H1 (cell line): Measurements from ENCODE around the gene RERE. TPM values are rescaled to one million over a fixed set of nuclear protein-coding genes. Genes with fewer than 3 reads are reported as not detected.
A peak's percentile ranks its signal among the peaks of the same experiment; 100 is the strongest.

Experiments
- CTCF ChIA-PET: fragments of 300-600 bp; sonication (Branson Sonifier 250); formaldehyde crosslinking; loops from one replicate; lab custom pipeline; 2021; ENCODE audit not compliant: partially characterized antibody; lab: Charles Lee
- POLR2A ChIA-PET: fragments of 300-600 bp; sonication (Branson Sonifier 250); formaldehyde crosslinking; loops from one replicate; lab custom pipeline; 2021; ENCODE audit warnings: inconsistent platforms; ENCODE audit not compliant: partially characterized antibody; lab: Charles Lee
- DNase-seq, 2 experiments: peaks; one replicate each; pipeline versions ENCODE4 v3.0.0 to v3.0.0-alpha.2; 2010 to 2022; ENCODE audit warnings: low spot score in 2 of 2, low read depth in 1 of 2, mixed read lengths in 1 of 2
- FAIRE-seq: peaks from 2 replicates; lab custom pipeline; 2011; peaks lifted over from hg19 to GRCh38; lab: Jason Lieb, UNC
- H2AFZ ChIP-seq: 2 replicates; pipeline ENCODE4 v1.8.1; 2012; ENCODE audit warnings: low read length, inconsistent platforms
- H2AK5ac ChIP-seq: 2 replicates; pipeline ENCODE4 v1.6.1; 2013; ENCODE audit warnings: low read depth, low read length
- H2BK120ac ChIP-seq: replicated peaks from 2 replicates; pipeline ENCODE3; 2013; ENCODE audit warnings: low read depth, low read length, inconsistent platforms
- H2BK12ac ChIP-seq: 2 replicates; pipeline ENCODE4 v1.6.1; 2013; ENCODE audit warnings: low read depth, low read length
- H2BK15ac ChIP-seq: 2 replicates; pipeline ENCODE4 v1.6.1; 2013; ENCODE audit warnings: low read length
- H2BK20ac ChIP-seq: 2 replicates; pipeline ENCODE4 v1.6.1; 2013; ENCODE audit warnings: low read length
- H2BK5ac ChIP-seq: 2 replicates; pipeline ENCODE4 v1.6.1; 2013; ENCODE audit warnings: low read depth, low read length
- H3K14ac ChIP-seq: 2 replicates; pipeline ENCODE4 v1.6.1; 2013; ENCODE audit warnings: inconsistent platforms; ENCODE audit not compliant: insufficient read length
- H3K18ac ChIP-seq: 2 replicates; pipeline ENCODE4 v1.6.1; 2013; ENCODE audit warnings: low read length; ENCODE audit errors: extremely low read depth
- H3K23ac ChIP-seq: 2 replicates; pipeline ENCODE4 v1.6.1; 2013; ENCODE audit warnings: inconsistent platforms; ENCODE audit not compliant: insufficient read length
- H3K23me2 ChIP-seq: 2 replicates; pipeline ENCODE4 v1.6.1; 2013; ENCODE audit warnings: low read depth, low read length
- H3K27ac ChIP-seq: 2 replicates; pipeline ENCODE4 v1.6.1; 2011; ENCODE audit warnings: low read depth, low read length, inconsistent platforms
- H3K27me3 ChIP-seq, 4 experiments: replicated peaks in 1 of 4; 1 replicate in 1 of 4; 2 replicates in 3 of 4; pipeline versions ENCODE4 v1.6.1 to v1.8.1; 2011 to 2013; ENCODE audit warnings: low read length in 3 of 4, mild to moderate bottlenecking in 3 of 4, inconsistent platforms in 2 of 4, mixed read lengths in 2 of 4, moderate library complexity in 1 of 4; ENCODE audit not compliant: control insufficient read depth in 3 of 4, insufficient read depth in 3 of 4; ENCODE audit errors: extremely low read depth in 1 of 4
- H3K36me3 ChIP-seq, 4 experiments: 2 replicates each; pipeline versions ENCODE4 v1.6.1 to v1.8.1; 2011 to 2013; ENCODE audit warnings: mild to moderate bottlenecking in 4 of 4, low read length in 3 of 4, moderate library complexity in 2 of 4, control low read depth in 1 of 4, inconsistent platforms in 1 of 4; ENCODE audit not compliant: insufficient read depth in 4 of 4, control insufficient read depth in 2 of 4
- H3K4ac ChIP-seq: replicated peaks from 2 replicates; pipeline ENCODE3; 2013; ENCODE audit warnings: low read length, low read depth, mixed read lengths, inconsistent platforms; ENCODE audit not compliant: insufficient read length
- H3K4me1 ChIP-seq, 4 experiments: replicated peaks in 1 of 4; 1 replicate in 1 of 4; 2 replicates in 3 of 4; pipeline versions ENCODE4 v1.6.1 to v1.8.1; 2011 to 2013; ENCODE audit warnings: low read length in 3 of 4, inconsistent platforms in 2 of 4, mixed read lengths in 1 of 4; ENCODE audit not compliant: insufficient read depth in 4 of 4, control insufficient read depth in 3 of 4
- H3K4me2 ChIP-seq, 2 experiments: 2 replicates each; pipeline versions ENCODE4 v1.6.1 to v1.8.1; 2011 to 2013; ENCODE audit warnings: low read depth in 2 of 2, low read length in 2 of 2, control low read depth in 1 of 2, inconsistent platforms in 1 of 2, mild to moderate bottlenecking in 1 of 2; ENCODE audit not compliant: insufficient read depth in 1 of 2
- H3K4me3 ChIP-seq, 4 experiments: fragments of 200-600, 300-600 bp in 1 of 4; sonication (generic), shearing (Covaris generic), sonication (Bioruptor Twin) in 1 of 4; 2 replicates each; pipeline versions ENCODE4 v1.5.1 to v1.8.1; 2011 to 2016; ENCODE audit warnings: low read length in 4 of 4, low read depth in 3 of 4, control low read depth in 2 of 4, inconsistent platforms in 2 of 4, mild to moderate bottlenecking in 2 of 4, mixed read lengths in 1 of 4, moderate library complexity in 1 of 4; ENCODE audit not compliant: insufficient read depth in 2 of 4; ENCODE audit errors: extremely low read depth in 1 of 4
- H3K56ac ChIP-seq: replicated peaks from 2 replicates; pipeline ENCODE3; 2013; ENCODE audit warnings: low read depth, mild to moderate bottlenecking, mixed read lengths, low read length, inconsistent platforms; ENCODE audit not compliant: insufficient read length
- H3K79me1 ChIP-seq: 2 replicates; pipeline ENCODE4 v1.6.1; 2013; ENCODE audit warnings: low read depth, low read length, control low read depth
- H3K79me2 ChIP-seq, 2 experiments: 2 replicates each; pipeline versions ENCODE4 v1.6.1 to v1.8.1; 2012 to 2013; ENCODE audit warnings: low read length in 2 of 2, mild to moderate bottlenecking in 2 of 2, inconsistent platforms in 1 of 2; ENCODE audit not compliant: insufficient read depth in 2 of 2, control insufficient read depth in 1 of 2
- H3K9ac ChIP-seq, 4 experiments: replicated peaks in 1 of 4; 1 replicate in 1 of 4; 2 replicates in 3 of 4; pipeline versions ENCODE4 v1.6.1 to v1.8.1; 2011 to 2013; ENCODE audit warnings: low read depth in 3 of 4, low read length in 3 of 4, control low read depth in 2 of 4, mild to moderate bottlenecking in 2 of 4, moderate library complexity in 2 of 4, inconsistent platforms in 1 of 4; ENCODE audit errors: extremely low read depth in 1 of 4
- H3K9me3 ChIP-seq, 2 experiments: 2 replicates each; pipeline versions ENCODE4 v1.6.1 to v1.8.1; 2012 to 2013; ENCODE audit warnings: mild to moderate bottlenecking in 2 of 2, moderate library complexity in 2 of 2, control low read depth in 1 of 2, inconsistent platforms in 1 of 2, low read depth in 1 of 2, low read length in 1 of 2, mixed read lengths in 1 of 2; ENCODE audit not compliant: insufficient read depth in 2 of 2
- H4K20me1 ChIP-seq, 2 experiments: replicated peaks in 1 of 2; 2 replicates each; pipeline versions ENCODE3 to v1.8.1; 2011 to 2013; ENCODE audit warnings: inconsistent platforms in 2 of 2, low read length in 2 of 2, mild to moderate bottlenecking in 1 of 2; ENCODE audit not compliant: insufficient read depth in 2 of 2, control insufficient read depth in 1 of 2
- H4K5ac ChIP-seq: 2 replicates; pipeline ENCODE4 v1.6.1; 2013; ENCODE audit warnings: low read length, low read depth, mixed read lengths, inconsistent platforms; ENCODE audit not compliant: insufficient read length
- H4K8ac ChIP-seq: 2 replicates; pipeline ENCODE4 v1.8.0; 2013; ENCODE audit warnings: mild to moderate bottlenecking, moderate library complexity, low read length, inconsistent platforms; ENCODE audit not compliant: insufficient read depth; ENCODE audit errors: extremely low read depth
- H4K91ac ChIP-seq: replicated peaks from 2 replicates; pipeline ENCODE3; 2013; ENCODE audit warnings: low read length, mixed read lengths, inconsistent platforms; ENCODE audit not compliant: insufficient read length
- BACH1 ChIP-seq: IDR thresholded peaks from 2 replicates; pipeline ENCODE4 v1.6.1; 2012; ENCODE audit warnings: low read length, improper control_type of control experiment
- CBX8 ChIP-seq: fragments of 300-800, 300-1000 bp; sonication (generic); IDR thresholded peaks from 2 replicates; pipeline ENCODE4 v1.7.1; 2016; ENCODE audit warnings: low read depth, low read length, borderline replicate concordance
- CHD2 ChIP-seq: IDR thresholded peaks from 2 replicates; pipeline ENCODE4 v1.6.1; 2012; ENCODE audit warnings: low read length, improper control_type of control experiment
- GTF2F1 ChIP-seq: IDR thresholded peaks from 2 replicates; pipeline ENCODE4 v1.6.1; 2012; ENCODE audit warnings: low read depth, low read length, improper control_type of control experiment, borderline replicate concordance
- JUND ChIP-seq: IDR thresholded peaks from 2 replicates; pipeline ENCODE4 v1.6.1; 2011; ENCODE audit warnings: mild to moderate bottlenecking, improper control_type of control experiment, low read length
- KDM4A ChIP-seq: IDR thresholded peaks from one replicate; pipeline ENCODE4 v1.7.1; 2012; ENCODE audit warnings: low read depth, mild to moderate bottlenecking, moderate library complexity, low read length, inconsistent platforms; ENCODE audit not compliant: severe bottlenecking
- NRF1 ChIP-seq: IDR thresholded peaks from 2 replicates; pipeline ENCODE4 v1.6.1; 2011; ENCODE audit warnings: mild to moderate bottlenecking, low read depth, low read length, improper control_type of control experiment
- RXRA ChIP-seq: IDR thresholded peaks from 2 replicates; pipeline ENCODE4 v1.6.1; 2011; ENCODE audit warnings: low read depth, mild to moderate bottlenecking, low read length, moderate library complexity; ENCODE audit not compliant: insufficient read depth
- SAP30 ChIP-seq: fragments of 300-600 bp; sonication (generic); IDR thresholded peaks from 2 replicates; pipeline ENCODE4 v1.7.1; 2012; ENCODE audit warnings: low read length, moderate library complexity, mild to moderate bottlenecking, inconsistent platforms; ENCODE audit not compliant: insufficient read depth, insufficient replicate concordance
- SP1 ChIP-seq: IDR thresholded peaks from 2 replicates; pipeline ENCODE4 v1.6.1; 2011; ENCODE audit warnings: low read depth, low read length
- TAF7 ChIP-seq: optimal IDR thresholded peaks from 2 replicates; pipeline ENCODE3; 2011; ENCODE audit warnings: low read depth, mild to moderate bottlenecking, inconsistent platforms, low read length, moderate library complexity, borderline replicate concordance
- TEAD4 ChIP-seq: IDR thresholded peaks from 2 replicates; pipeline ENCODE4 v1.6.1; 2012; ENCODE audit warnings: low read depth, low read length, inconsistent platforms, mixed read lengths
- WGBS, 2 experiments: shearing (Covaris generic) in 1 of 2; methylation state at CpG; one replicate each; pipeline versions ENCODE4 v1.1.6 to v1.1.7; 2013 to 2015; ENCODE audit warnings: low lambda C conversion rate in 2 of 2, mixed read lengths in 2 of 2, inconsistent platforms in 1 of 2, low coverage in 1 of 2, missing lambda C conversion rate in 1 of 2; ENCODE audit not compliant: insufficient replicate concordance in 2 of 2, insufficient coverage in 1 of 2, insufficient read length in 1 of 2; ENCODE audit errors: extremely low coverage in 1 of 2, missing lambda C conversion rate in 1 of 2; 5-methylcytosine and 5-hydroxymethylcytosine counted together
- polyA plus RNA-seq, 7 experiments: library from polyadenylated mRNA; depleted of rRNA in 3 of 7; stranded (reverse) in 5 of 7; unstranded in 2 of 7; fragments of >200 nt in 5 of 7; fragments of 200-250 nt in 2 of 7; gene quantifications; 1 replicate in 5 of 7; 2 replicates in 1 of 7; 4 replicates in 1 of 7; pipeline versions ENCODE4 v1.2.1 to v1.2.3, GENCODE V29; 2011 to 2013; ENCODE audit warnings: missing spikeins in 2 of 7, mixed read lengths in 2 of 7
- total RNA-seq: library from RNA; stranded (reverse); fragmentation: NEBNext Ultra II Directional; extraction: Animal tissue kit (Norgen Biotek cat#: 25700); gene quantifications from 2 replicates; pipeline ENCODE4 v1.2.1, GENCODE V29; 2021
- TF ChIP-seq, protein P1 (sequence below): IDR thresholded peaks from 2 replicates; pipeline ENCODE4 v1.6.1; 2011; ENCODE audit warnings: low read depth, mild to moderate bottlenecking, low read length; ENCODE audit not compliant: insufficient read depth

Gene RERE
- total and polyA plus RNA-seq, 2 of the 8 experiments (the other 6 are each of a cell fraction or from before 2014, with no cell fraction given) = 15.3 to 142 TPM

DNA sequence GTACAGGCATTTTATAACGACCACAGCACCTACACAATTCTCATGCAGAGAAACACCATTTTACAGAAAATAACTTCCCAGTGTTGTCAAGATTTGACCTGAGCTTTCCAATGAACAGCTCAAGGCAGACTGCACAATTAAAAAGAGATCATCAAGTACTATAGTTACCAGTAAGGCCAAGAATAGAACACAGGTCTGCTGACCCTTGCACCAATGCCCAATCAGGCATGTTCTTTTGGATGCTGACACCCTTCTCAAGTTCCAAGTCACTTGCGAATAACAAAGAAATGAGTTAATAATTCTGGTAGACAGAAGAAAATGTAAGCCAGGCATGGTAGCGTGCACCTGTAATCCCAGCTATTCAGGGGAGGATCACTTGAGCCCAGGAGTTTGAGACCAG is 397.6 kb downstream of the RERE start:
- no peaks in the 10 kb centered on the region for H3K9me3 ChIP-seq
- no peak overlapping the region for H2BK5ac ChIP-seq
- no peak overlapping the region for H2BK12ac ChIP-seq
- no peak overlapping the region for H3K27ac ChIP-seq
- DNase-seq (no peak), FAIRE-seq (no peak)
- no peak overlapping the region for H3K23ac ChIP-seq
- H3K4me1 ChIP-seq = peaks cover 18 to 29% (median 25%) of the 10 kb centered on the region in 4 experiments; a peak in 6 of 7 replicates
- no peak overlapping the region for H2AK5ac ChIP-seq
- H3K56ac ChIP-seq = no peak overlapping the region
- WGBS, 2 experiments = 87% methylated on average over 3 of the region's 3 CpGs; no CpG with 5 or more reads in 1 of the 2 experiments
- H2BK20ac ChIP-seq = no peak overlapping the region
- H4K8ac ChIP-seq = no peak overlapping the region
- H4K5ac ChIP-seq = no peak overlapping the region
- peaks cover 4 to 7% of the 10 kb centered on the region in 2 experiments for H4K20me1 ChIP-seq
- H2AFZ ChIP-seq = no peak overlapping the region
- H3K14ac ChIP-seq = no peak overlapping the region
- H3K4me3 ChIP-seq = no peak overlapping the region
- H3K4me2 ChIP-seq = peak overlapping the region; percentile 4 to 41; a peak in 1 of 4 replicates
- H3K9ac ChIP-seq = no peak overlapping the region
- no peak overlapping the region for H3K18ac ChIP-seq
- H3K36me3 ChIP-seq = peaks cover 0 to 4% (median under 1%) of the 10 kb centered on the region in 4 experiments; a peak in 5 of 8 replicates
- H3K4ac ChIP-seq = no peak overlapping the region
- CTCF ChIA-PET = interaction anchor here (0.6 to 8.5 kb wide), 8 partner anchors 10 to 41 kb away, joined by 3 to 88 read pairs (median 4); no protein-coding TSS in a partner anchor
- POLR2A ChIA-PET = interaction anchor here (1.5 kb wide), 1 partner anchor 11 kb away, joined by 7 read pairs; no protein-coding TSS in a partner anchor
- no peak overlapping the region for H2BK120ac ChIP-seq
- no peaks in the 10 kb centered on the region for H3K27me3 ChIP-seq
- peaks cover 14% of the 10 kb centered on the region for H3K23me2 ChIP-seq
- peaks cover 9% of the 10 kb centered on the region; the same call in 1 of the 2 replicates for H3K79me1 ChIP-seq
- peaks cover 0 to 81% of the 10 kb centered on the region in 2 experiments; a peak in 3 of 4 replicates for H3K79me2 ChIP-seq
- H2BK15ac ChIP-seq = no peak overlapping the region
- H4K91ac ChIP-seq = no peak overlapping the region
- TF ChIP-seq RXRA (no peak), JUND (no peak), SAP30 (no peak), BACH1 (no peak), CBX8 (no peak), KDM4A (no peak), NRF1 (no peak), SP1 (no peak), GTF2F1 (no peak), CHD2 (no peak), TAF7 (no peak), TEAD4 (no peak)
- TF ChIP-seq, protein P1, sequence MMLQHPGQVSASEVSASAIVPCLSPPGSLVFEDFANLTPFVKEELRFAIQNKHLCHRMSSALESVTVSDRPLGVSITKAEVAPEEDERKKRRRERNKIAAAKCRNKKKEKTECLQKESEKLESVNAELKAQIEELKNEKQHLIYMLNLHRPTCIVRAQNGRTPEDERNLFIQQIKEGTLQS = no peak
